GM10248 (cell line): ENCODE measurements around the gene MRPL20.

ENCODE experiments used
- CTCF ChIA-PET: fragments of 300-600 bp; sonication (Branson Sonifier 250); formaldehyde crosslinking; extraction: SDS; loops from one replicate; lab custom pipeline; 2021; ENCODE audit warnings: antibody characterized with exemption; lab: Yijun Ruan, JAX
- POLR2A ChIA-PET: fragments of 350-650 bp; sonication (Branson Sonifier 250); formaldehyde crosslinking; extraction: SDS; loops from one replicate; lab custom pipeline; 2020; ENCODE audit warnings: antibody characterized with exemption; lab: Yijun Ruan, JAX
- DNase-seq: peaks from one replicate; pipeline ENCODE4 v3.0.0; 2012; ENCODE audit errors: extremely low spot score
- TF ChIP-seq, protein P1 (sequence below): IDR thresholded peaks from 2 replicates; pipeline ENCODE4 v1.5.1; 2012; ENCODE audit warnings: mild to moderate bottlenecking, low read depth; ENCODE audit errors: extremely low read depth, missing control alignments, control extremely low read depth

MRPL20 gene

GRCh38 chr1:1438531-1439381, 31.7 kb upstream of the MRPL20 start:
- CTCF ChIA-PET = interaction anchor here (1.8 kb wide), 1 partner anchor 66 kb away, joined by 5 read pairs; no protein-coding TSS in a partner anchor
- POLR2A ChIA-PET = no interaction called here
- peak; percentile 32 for DNase-seq
- TF ChIP-seq, protein P1, sequence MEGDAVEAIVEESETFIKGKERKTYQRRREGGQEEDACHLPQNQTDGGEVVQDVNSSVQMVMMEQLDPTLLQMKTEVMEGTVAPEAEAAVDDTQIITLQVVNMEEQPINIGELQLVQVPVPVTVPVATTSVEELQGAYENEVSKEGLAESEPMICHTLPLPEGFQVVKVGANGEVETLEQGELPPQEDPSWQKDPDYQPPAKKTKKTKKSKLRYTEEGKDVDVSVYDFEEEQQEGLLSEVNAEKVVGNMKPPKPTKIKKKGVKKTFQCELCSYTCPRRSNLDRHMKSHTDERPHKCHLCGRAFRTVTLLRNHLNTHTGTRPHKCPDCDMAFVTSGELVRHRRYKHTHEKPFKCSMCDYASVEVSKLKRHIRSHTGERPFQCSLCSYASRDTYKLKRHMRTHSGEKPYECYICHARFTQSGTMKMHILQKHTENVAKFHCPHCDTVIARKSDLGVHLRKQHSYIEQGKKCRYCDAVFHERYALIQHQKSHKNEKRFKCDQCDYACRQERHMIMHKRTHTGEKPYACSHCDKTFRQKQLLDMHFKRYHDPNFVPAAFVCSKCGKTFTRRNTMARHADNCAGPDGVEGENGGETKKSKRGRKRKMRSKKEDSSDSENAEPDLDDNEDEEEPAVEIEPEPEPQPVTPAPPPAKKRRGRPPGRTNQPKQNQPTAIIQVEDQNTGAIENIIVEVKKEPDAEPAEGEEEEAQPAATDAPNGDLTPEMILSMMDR = no peak

- CTCF ChIA-PET = interaction anchor here (1.2 to 1.8 kb wide), 4 partner anchors 11 to 74 kb away, joined by 3 to 5 read pairs (median 3); no protein-coding TSS in a partner anchor
- POLR2A ChIA-PET = no interaction called here
- DNase-seq = peak; percentile 75
- TF ChIP-seq, protein P1 = no peak
Measured at GRCh38 chr1:1437904-1438376, 30.8 kb upstream of the MRPL20 start.

GRCh38 chr1:1437033-1437903, 30.2 kb upstream of the MRPL20 start:
- peak; percentile 25 for DNase-seq
- POLR2A ChIA-PET = no interaction called here
- CTCF ChIA-PET = interaction anchor here (0.8 to 1.8 kb wide), 7 partner anchors 11 to 180 kb away, joined by 3 to 5 read pairs (median 3); no protein-coding TSS in a partner anchor
- TF ChIP-seq, protein P1 = no peak

DNA sequence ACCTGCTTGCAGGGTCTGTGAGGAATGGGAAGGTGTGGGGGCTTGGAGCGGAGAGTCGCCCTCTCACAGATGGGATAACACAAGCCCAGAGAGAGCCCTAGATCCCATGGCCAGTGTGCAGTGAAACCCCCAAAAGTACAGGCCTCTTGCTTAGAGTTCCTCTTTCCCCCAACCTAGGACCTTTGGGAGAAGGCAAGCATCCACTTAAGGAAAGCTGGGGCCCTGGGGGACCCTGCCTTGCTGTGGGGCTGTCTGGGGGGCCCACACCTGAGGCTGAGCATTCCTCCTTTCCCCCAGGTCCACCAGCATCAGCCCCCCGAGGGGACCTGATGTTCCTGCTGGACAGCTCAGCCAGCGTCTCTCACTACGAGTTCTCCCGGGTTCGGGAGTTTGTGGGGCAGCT, 29.5 kb upstream of the MRPL20 start:
- TF ChIP-seq, protein P1 = no peak
- POLR2A ChIA-PET = no interaction called here
- DNase-seq = peak; percentile 36
- CTCF ChIA-PET = interaction anchor here (0.8 to 1.4 kb wide), 4 partner anchors 10 to 180 kb away, joined by 3 to 5 read pairs (median 4); no protein-coding TSS in a partner anchor

DNA sequence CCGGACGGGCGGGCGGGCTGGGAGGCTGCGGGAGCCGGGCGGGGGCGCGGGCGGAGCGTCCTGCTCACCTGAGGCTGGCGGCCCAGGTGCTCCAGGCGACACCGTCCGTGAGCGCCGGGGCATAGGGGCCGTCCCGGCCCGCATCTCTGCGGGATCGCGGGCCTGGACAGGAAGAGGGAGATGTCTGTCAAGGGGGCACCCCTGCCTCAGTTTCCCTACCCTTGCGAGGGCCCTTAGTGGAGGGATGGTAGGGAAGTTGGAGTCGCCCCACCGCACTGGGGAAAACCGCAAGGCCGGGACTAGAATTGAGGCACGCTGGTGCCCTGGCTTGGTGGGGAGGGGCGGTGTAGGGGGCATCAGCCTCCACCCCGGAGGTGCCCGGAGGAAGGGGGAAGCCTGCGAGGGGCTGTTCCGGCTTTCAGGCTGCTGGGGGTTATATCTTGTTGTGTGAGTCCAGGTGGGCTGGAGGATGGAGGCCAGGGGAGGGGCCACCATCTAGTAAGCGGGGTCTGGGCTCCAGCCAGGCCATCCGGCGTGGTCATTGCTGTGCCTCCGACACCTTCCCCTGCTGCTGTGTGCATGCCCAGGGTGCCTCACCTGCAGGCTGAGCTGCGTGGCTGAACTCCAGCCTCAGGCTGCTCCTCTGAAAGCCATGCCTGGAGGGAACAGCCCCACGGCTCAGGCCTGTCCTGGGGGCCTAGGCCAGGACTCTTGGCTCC, 29.0 kb upstream of the MRPL20 start:
- POLR2A ChIA-PET = no interaction called here
- CTCF ChIA-PET = interaction anchor here (1.2 to 1.4 kb wide), 3 partner anchors 9 to 64 kb away, joined by 3 to 5 read pairs (median 4); no protein-coding TSS in a partner anchor
- peak; percentile 23 for DNase-seq

More for the DNA sequence above, 29.0 kb upstream of the MRPL20 start:
- TF ChIP-seq, protein P1 = no peak
